Dedifferentiated amniotic fluid mesenchymal stem cell (primary cell): ENCODE measurements around the gene ABCA10.
"Not testable (repeated sequence)": the region's sequence is repeated elsewhere in the genome, so short reads cannot be mapped to it uniquely, and the experiment has no call there.

ENCODE experiments used
- DNase-seq: peaks from one replicate; pipeline ENCODE4 v3.0.0-alpha.2; 2016; ENCODE audit errors: extremely low spot score

Gene ABCA10

GRCh38 chr17:69168642-69169041, 60.0 kb downstream of the ABCA10 start:
- not testable (repeated sequence) for DNase-seq

- no peak for DNase-seq
Observed at GRCh38 chr17:69166957-69167356, 61.7 kb downstream of the ABCA10 start.

DNA sequence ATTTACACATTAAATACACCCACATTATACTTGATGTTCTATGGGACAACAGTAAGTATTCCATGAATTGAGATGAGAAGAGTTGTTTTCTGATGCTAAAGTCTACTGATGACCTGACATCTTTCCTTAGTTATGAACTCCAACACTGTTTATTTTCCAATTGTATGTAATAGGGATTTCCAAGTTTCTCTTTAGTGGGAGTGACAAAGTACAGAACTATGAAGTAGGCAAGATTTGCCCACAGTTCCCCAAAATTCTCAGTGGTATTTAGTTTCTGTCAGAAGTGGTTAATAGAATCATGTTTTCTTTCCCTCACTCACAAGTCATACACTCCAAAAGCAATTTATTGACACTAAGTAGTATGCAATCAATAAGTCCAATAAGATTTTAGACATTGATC, 64.4 kb downstream of the ABCA10 start:
- DNase-seq, result no peak

DNA sequence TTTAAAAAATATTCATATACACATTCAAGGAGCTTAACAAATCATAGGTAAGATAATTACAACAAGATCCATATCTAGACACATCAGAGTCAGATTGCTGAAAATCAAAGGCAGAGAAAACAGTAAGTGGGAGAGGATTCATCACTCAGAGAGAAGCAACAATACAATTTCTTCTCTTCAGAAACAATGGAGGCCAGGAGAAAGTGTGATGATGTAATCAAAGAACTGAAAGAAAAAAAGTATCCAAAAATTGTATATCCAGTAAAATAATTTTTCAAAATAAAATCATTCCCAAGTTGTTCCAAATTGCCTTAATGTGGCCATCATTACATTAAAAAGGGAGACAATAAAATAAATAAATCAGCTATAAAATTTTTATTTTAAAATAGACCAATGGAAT, 69.2 kb downstream of the ABCA10 start:
- DNase-seq, result no peak

DNA sequence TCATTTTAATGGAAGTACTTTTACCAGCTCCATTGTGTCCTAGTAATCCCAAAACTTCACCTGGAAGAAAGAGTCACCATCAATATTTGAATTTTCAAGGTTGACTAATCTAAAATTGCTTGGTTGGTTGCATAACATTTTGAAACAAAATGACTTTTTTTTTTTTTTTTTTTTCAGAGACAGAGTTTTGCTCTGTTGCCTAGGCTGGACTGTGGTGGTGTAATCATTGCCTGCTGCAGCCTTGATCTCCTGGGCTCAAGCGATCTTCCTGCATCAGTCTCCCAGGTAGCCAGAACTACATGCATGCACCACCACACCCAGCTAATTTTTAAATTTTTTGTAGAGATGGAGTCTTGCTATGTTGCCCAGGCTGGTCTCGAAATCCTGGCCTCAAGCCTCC, 74.4 kb downstream of the ABCA10 start:
- no peak for DNase-seq

DNA sequence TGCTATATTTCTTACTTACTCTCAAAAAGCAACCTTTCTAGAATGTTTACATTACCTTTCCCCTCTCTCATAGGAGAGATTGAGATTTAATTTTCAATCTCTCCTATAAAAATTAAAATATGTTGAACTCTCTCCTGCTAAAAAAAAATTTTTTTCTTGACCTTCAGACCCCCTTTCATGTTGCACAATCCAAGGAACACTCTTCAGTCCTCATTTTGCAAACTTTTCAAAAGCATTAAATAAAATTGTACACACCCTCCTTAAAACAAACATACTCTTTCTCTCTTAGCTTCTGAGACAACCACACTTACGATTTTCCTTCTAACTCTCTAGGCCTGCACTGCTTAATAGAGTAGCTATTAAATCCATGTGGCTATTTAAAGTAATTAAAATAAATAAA, 78.3 kb downstream of the ABCA10 start:
- DNase-seq, result no peak

DNA sequence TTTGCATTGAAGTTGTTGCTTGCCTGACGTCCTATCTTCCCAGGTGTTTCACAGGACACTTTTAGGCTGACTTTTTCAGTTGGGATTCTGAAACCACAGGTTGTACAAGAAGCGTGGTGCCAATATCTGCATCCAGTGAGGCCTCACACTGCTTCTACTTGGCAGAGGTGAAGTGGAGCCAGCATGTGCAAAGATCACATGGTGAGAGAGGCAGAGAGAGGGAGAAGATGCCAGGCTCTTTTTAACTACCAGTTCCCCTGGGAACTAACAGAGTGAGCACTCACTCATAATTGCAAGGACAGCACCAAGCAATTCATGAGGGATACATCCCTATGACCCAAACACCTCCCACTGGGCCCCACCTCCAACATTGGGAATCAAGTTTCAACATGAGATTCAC, 81.2 kb downstream of the ABCA10 start:
- DNase-seq, result no peak

DNA sequence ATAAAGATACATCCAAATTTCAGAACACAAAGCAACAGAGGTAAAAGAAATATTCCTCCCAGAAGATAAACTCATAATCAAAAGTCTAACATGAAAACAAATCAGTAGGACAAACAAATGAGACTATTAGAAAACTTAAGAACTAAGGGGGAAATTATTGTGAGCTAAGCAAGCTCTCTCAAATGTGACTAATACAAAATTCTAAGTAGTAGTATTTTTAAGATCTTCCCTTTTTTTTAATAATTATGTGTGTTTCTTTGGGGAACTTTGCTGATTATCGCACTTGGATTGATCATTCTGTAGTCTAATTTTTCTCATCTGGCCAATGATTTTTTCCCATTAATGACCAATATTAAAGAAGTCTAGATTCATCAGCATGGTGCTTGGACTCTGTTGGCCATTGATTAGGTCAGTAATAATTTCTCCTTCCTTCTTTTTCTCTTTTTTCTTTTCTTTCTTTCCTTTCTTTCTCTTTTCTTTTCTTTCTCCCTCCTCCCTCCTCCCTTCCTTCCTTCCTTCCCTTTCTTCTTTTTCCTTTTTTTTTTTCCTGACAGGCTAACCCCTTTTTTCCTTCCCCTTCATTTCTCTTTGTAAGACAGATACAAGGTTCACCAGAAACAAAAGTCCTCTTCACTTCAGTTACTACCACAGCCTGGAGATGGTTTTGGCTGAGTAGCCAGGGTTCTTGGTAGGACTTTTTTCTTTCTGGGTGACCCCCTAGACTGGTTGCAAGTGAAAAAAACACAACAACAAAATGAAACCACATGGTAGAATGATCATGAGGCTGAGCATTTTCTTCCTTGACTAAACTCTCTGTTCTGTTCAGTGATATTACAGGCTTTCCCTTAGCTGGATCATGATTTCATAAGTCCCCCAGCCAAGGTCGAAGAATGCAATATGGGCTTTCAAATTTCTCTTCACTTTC, 84.0 kb downstream of the ABCA10 start:
- DNase-seq, result no peak

GRCh38 chr17:69143683-69144231, 84.9 kb downstream of the ABCA10 start:
- no peak for DNase-seq

DNA sequence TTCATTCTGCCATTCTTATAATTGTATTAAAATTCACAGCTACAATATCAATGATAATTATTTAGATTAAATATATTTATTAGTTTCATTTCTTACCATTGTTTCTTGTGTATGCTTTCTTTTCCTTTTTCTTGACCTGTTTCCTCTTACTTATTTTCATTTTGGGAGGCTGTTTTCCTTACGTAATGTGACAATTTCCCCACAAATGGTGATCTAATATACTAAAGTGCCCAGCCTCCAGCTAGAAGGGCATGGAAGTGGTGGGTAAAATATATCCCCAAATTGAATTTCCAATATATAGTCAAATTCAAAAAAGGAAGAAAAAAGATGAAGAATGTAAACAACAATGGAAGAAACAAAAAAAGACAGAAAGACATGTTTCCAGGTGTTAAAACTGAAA, 85.5 kb downstream of the ABCA10 start:
- no peak for DNase-seq

DNA sequence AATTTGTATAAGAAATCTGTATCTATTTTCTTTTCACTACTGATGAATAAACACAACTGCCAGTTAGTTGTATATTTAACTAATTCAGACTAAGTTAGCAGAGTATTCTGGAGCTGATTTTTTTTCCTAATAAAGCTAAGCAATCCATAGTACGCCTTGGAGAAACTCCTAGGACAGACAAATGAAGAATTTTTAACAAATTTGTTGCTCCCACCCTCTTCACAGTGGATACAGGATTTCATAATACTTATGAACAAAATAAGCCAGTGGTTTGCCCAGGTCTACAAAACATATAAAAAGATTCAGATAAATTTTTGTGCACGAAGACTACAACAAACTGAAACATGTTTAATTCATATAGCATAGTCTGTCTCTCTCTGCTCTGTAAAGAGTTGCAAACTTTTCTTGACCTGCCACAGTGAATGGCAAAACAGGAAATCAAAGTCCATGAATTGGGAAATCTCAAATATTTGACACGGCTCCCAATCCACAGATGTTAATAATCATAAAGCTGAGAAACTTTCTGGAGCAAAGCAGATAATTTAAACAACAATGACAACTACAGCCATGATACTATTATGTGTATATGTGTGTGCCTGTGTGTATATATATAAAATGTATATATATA, 86.3 kb downstream of the ABCA10 start:
- peak; percentile 77 for DNase-seq

DNA sequence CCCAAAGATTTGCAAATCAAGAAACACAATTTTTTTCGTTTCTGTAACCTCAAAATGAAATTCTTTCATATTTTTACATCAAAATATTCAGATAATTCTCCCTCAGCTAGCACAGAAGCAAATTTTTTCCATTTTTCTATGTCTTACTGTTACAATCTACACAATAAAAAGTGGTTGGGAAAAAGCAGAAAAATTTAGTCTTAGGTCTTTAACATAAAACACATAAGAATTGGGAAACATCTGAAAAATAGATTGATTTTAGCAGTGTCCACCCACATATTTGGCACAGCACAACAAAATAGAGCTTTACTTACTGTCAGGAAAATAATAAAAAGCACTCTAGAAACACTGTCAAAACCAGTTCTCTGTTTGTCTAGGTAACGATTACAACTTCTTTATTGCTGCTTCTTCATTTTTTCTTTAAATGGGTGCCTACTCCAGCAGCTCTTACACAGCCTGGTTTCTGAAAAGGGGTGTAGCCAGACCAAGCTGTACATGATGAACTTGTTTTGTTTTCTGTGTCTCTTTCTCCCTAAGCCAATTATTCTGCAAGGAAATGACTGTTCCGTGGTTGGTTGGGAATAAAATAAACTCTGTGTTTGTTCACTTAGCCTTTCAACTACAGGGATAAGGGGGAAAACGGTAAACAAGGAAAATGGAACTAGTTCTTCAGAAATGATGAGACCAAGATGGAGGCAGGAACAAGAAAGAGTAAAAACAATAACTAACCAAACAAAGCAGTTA, 87.0 kb downstream of the ABCA10 start, which contains the start of gene ABCA6:
TSS of gene ABCA6 (minus strand) at position 465 of the 744 bp plus-strand sequence. CDS start 1,192 bp downstream, outside the sequence.
- DNase-seq, result peak; percentile 15

GRCh38 chr17:69134112-69134511, 94.5 kb downstream of the ABCA10 start:
- no peak for DNase-seq

DNA sequence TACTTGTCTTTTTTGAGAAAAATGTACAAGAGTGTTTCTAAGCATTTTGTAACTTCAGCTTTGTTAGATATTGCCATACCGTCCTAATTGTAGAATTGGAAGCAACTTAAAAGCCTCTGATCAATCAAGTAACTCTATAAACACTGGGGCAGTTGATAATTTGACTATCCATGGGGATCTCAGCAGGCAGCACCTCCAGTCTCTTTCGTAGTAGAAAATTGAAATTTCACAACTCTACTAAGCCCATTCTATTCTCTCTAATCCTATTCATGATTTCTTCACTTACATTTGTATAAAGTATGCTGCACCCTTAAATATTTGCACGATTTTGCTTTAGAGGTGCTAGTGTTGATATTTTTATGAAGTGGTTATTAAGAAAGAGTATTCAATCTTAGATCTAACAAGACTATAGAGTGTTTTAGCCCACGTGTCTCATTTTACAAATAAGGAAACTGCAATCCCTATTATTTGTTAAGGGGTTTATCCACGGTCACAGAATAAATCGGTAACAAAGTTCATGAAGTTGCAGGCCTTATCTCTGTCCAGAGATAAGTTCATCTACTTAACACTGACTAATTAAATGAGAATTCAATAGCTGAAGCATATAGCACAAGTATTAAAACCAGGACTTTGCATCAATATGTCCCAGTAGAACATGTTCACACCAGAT, 97.9 kb downstream of the ABCA10 start:
- no peak for DNase-seq

- no peak for DNase-seq
Observed at GRCh38 chr17:69123626-69124025, 105.0 kb downstream of the ABCA10 start.

- no peak for DNase-seq
Observed at GRCh38 chr17:69122065-69122464, 106.6 kb downstream of the ABCA10 start.

- no peak for DNase-seq
Observed at GRCh38 chr17:69117855-69118784, 110.5 kb downstream of the ABCA10 start.

DNA sequence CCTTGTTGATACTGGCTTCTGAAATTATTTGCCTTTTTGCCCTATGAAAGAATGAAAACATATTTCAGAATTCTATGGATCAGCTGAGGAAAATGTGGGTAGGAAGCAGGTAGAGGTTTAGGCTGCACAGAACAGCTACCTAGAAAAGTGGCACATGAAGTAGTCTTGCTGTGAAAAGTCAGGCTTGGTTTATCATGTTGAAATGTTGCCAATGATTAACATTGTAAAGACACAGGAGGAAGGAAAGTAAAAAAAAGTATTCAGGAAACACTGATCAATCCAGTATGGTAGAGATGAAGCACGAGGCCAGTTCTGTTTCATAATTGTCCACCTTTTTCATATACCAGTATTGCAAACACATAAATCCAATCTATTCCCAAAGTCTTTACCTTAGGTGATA, 116.8 kb downstream of the ABCA10 start:
- no peak for DNase-seq

DNA sequence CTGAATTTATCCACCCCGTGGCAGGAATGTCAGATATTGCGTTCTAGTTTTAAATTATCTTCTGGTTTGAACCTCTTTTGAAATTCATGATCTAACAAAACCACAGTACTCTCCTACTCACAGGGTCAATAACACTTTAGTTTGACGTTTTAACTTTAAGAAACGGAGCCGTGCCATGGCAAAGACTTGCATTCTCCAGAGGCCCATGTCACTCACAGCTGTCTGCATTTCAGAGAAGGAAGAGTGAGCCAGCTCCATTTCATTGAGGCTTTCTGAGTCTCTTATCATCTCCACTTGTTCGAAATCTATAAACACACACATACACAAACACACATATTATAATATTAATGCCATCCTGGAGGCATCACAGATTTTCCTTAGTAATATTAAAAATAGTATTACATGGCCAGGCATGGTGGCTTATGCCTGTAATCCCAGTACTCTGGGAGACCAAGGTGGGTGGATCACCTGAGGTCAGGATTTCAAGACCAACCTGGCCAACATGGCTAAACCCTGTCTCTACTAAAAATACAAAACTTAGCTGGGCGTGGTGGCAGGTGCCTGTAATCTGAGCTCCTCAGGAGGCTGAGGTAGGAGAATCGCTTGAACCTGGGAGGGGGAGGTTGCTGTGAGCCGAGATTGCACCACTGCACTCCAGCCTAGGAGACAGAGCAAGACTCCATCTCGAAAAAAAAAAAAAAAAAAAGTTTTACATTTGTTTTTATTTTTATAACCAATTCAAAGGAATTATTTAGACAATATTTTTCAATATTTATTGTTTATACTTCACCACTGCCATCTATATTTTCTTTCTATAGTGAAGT, 122.5 kb downstream of the ABCA10 start:
- DNase-seq, result no peak
